GM18507 (cell line): ENCODE data around the gene GATA5.
"Not testable (repeated sequence)": the region's sequence is repeated elsewhere in the genome, so short reads cannot be mapped to it uniquely, and the experiment has no call there.

Source experiments
- DNase-seq: peaks from one replicate; pipeline ENCODE4 v3.0.0; 2011; ENCODE audit warnings: low read depth; ENCODE audit not compliant: insufficient read length; ENCODE audit errors: extremely low spot score
- FAIRE-seq: peaks from 2 replicates; lab custom pipeline; 2011; peaks lifted over from hg19 to GRCh38; lab: Jason Lieb, UNC

The GATA5 gene

DNA sequence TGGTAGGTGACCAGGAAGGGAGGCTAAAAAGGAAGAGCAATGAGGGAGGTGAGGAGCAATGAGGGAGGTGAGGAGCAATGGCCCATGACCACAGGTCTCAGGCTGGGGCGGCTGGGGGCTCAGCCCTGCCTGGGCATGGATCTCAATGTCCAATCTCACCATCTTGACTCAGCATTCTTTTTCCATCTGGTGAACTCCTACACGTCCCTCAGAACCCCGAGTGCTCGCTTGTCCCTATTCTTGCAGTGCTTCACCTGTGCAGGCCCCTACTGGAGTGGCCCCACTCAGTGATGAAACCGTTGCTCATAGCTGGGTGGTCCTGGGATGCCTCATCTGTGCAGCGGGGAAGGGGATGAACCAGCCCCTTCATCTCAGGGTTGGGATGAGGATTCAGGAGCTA, 31.5 kb downstream of the GATA5 start:
- no peak for FAIRE-seq

GRCh38 chr20:62441987-62442539, 33.7 kb downstream of the GATA5 start:
- no peak for DNase-seq
- FAIRE-seq: no peak

More for the DNA sequence above, 31.5 kb downstream of the GATA5 start:
- no peak for DNase-seq

- FAIRE-seq (no peak), DNase-seq (no peak)
Measured at GRCh38 chr20:62439218-62439617, 36.6 kb downstream of the GATA5 start.

- no peak for FAIRE-seq
- DNase-seq: no peak
Measured at GRCh38 chr20:62437927-62438326, 37.9 kb downstream of the GATA5 start.

- DNase-seq (no peak), FAIRE-seq (no peak)
Measured at GRCh38 chr20:62437496-62437895, 38.3 kb downstream of the GATA5 start.

GRCh38 chr20:62436692-62437091, 39.1 kb downstream of the GATA5 start:
- no peak for DNase-seq
- FAIRE-seq: no peak

- no peak for DNase-seq
- FAIRE-seq: no peak
Measured at GRCh38 chr20:62433658-62434497, 41.9 kb downstream of the GATA5 start.

GRCh38 chr20:62430866-62431447, 44.8 kb downstream of the GATA5 start:
- no peak for FAIRE-seq
- no peak for DNase-seq

DNA sequence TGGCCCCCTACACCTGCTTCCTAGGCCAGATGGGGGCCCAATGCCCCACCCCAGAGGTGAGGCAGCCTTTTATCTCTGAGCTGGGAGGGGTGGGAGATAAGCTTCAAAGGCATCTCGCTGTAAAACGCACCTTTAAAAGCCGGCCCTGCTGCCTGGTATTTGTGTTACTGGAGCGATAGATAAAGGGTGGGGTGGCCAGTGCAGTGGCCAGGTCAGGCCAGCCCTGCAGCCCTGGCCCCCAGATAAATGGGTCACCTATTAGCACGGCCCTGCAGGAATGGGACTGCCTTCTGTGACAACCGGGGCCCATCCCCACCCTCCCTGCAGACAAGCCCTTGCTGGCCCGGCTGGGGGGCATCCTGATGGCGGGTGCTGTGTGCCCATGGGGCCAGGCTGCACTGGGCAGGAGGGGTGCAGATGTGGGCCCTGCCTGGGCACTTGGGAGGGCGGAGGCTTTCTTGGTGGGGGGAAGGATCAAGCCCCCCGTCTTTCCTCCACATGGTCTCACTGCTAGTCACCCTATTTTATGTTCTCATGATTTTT, 45.4 kb downstream of the GATA5 start:
- DNase-seq (no peak), FAIRE-seq (no peak)

DNA sequence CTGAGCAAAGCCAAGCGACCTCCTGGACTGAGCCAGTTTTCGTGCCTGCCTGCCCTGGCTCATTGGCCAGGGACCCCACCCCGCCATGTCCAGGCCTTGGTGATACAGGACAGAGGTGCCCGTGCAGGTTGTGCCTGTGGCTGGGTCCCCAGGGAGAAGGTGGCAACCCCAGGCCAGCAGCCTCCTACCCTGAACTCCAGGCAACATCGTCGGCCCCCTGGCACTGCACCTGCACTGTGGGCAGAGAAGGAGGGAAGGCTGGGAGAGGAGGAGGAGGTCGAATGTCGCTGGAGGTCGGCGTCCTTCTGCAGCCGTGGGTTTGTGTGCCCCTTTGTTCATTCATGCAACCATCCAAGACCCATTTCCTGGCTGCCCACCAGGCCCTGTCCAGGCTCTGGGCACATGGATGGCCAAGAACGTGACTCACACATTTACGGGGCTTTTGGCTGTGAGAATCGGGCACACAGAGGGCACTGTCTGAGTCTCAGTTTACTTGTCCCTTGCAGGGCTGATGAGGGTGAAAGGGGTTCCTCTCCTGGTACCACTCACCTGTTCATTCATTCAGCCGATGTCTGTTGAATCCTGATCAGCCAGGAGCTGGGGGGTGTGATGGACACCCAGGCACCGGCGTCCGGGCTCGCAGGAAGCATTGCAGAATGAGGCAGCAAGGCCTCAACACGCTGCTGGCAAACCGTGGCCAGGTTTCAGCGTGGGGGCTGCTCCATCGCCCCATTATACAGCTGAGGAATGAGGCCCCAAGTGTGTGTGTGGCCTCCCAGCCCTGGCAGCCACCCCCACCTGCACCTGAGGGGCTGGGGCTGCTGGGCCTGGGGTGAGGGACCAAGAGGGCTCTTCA, 46.1 kb downstream of the GATA5 start:
- FAIRE-seq (no peak), DNase-seq (no peak)

DNA sequence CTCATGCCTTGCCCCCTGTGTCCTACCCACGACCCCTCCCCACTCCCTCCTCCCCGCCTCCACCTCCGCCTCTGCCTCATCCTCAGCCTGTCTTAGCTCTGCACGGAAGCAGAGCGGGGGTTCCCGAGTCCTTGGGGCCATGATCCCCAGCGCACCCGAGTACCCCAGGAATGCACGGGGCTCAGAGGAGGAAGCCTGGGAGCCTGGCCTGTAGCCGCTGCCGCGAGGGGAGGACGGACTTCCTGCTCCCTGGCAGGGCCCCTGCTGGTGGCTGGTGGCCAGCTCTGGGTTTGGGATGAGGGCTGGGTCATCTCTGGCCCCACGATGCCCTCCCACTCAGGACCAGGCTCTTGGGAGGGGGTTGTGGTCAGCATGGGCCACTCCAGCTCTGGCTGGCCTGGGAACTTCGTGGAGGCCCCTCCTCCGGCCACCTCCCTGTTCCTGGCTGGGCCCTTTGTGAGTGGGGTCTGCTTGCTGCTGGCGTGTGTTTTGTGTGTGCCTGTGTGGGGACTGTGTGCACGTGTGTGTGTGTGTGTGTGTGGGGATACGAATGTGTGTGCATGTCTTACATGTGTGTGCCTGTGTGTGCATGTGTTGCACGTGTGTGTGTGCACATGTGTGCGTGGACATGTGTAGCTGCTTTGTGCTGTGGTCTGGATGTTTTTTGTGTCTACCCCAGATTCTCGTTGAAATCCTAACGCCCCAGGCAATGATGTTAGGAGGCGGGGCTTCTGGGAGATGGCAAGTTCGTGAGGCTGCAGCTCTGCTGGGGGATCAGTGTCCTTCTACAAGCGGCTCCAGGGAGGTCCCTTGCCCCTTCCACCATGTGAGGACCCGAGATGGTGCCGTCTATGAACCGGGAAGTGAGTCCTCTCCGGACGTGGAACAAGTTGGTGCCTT, 47.1 kb downstream of the GATA5 start:
- no peak for FAIRE-seq
- no peak for DNase-seq

GRCh38 chr20:62428002-62428372, 47.8 kb downstream of the GATA5 start:
- DNase-seq: no peak
- FAIRE-seq: no peak

DNA sequence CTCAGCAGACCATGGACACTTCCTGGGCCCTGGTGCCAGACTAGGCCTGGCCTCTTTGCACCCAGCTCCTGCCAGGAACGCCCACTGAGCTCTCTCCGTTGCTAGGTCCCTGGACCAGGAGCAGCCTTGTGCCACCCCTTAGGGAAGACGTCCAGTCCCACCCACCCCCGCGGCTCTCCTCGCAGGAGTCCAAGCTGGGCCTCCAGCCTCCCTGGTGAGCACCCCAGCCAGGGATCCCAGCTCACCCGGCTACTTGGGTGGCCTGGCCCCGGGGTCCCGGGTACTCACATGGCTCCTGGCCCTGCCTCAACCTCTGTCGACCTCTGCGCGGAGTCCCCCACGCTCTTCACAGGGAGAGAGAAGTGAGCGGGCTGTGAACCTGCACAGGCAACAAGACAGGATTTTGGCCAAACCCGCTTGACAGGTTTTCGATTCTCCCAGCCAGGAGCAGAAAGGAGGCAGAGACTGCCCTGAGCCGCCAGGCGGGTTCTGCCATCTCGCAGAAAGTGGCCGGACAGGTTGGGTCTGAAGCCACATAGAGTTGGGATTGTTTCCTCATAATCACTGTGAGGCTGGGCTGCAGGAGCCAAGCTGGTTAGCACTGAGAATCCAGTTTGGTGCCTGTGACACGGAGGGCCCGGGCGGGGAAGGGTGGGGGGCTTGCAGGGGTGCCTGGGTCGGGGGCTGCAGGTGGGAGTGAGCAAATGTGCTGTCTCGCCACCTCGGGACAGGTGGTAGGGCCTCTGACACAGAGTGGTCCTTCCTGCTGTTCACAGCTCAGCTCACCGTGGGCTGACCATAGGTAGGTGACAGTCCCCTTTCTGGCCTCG, 48.4 kb downstream of the GATA5 start, which contains the start of gene RBBP8NL:
RBBP8NL (minus strand) TSS at position 368 of the 830 bp plus-strand sequence. CDS start 7,892 bp downstream, outside the sequence.
- FAIRE-seq (no peak), DNase-seq (no peak)

- DNase-seq: no peak
- FAIRE-seq: no peak
Measured at GRCh38 chr20:62426699-62427131, 49.1 kb downstream of the GATA5 start.

GRCh38 chr20:62426059-62426348, 49.8 kb downstream of the GATA5 start:
- FAIRE-seq, DNase-seq: not testable (repeated sequence)

GRCh38 chr20:62425281-62426058, 50.3 kb downstream of the GATA5 start:
- DNase-seq (no peak), FAIRE-seq (no peak)
